B cell (primary cell): ENCODE data around the gene MOGAT1. TPM values are rescaled to one million over a fixed set of nuclear protein-coding genes. Genes with fewer than 3 reads are reported as not detected.

Source experiments
- ATAC-seq: fragments of 200-7000 bp; cut with Tn5 transposase; one replicate; pipeline ENCODE4 v1.10.0; 2021; ENCODE audit warnings: low read depth, mild to moderate bottlenecking, moderate number of reproducible peaks, moderate library complexity
- CTCF ChIA-PET: fragments of 350-600 bp; sonication (Branson Sonifier 250); formaldehyde crosslinking; loops from one replicate; lab custom pipeline; 2021; ENCODE audit warnings: antibody characterized with exemption, inconsistent platforms; lab: Charles Lee
- POLR2A ChIA-PET: fragments of 350-600 bp; sonication (Branson Sonifier 250); formaldehyde crosslinking; loops from one replicate; lab custom pipeline; 2021; ENCODE audit warnings: antibody characterized with exemption; lab: Charles Lee
- DNase-seq: peaks from one replicate; pipeline ENCODE4 v3.0.0; 2013
- H2AFZ ChIP-seq: 2 replicates; pipeline ENCODE4 v1.6.1; 2012; ENCODE audit warnings: mild to moderate bottlenecking, low read depth, low read length; ENCODE audit not compliant: insufficient read depth, poor library complexity, severe bottlenecking
- H3K27ac ChIP-seq, 2 donors: 1 replicate in 1 of 2; 2 replicates in 1 of 2; pipeline ENCODE4 v1.5.1; 2012 to 2013; ENCODE audit warnings: low read length in 2 of 2, mild to moderate bottlenecking in 2 of 2, moderate library complexity in 1 of 2
- H3K27me3 ChIP-seq, 4 experiments: fragments of 200-600 bp in 1 of 4; sonication (generic) in 1 of 4; replicated peaks in 1 of 4; 1 replicate in 2 of 4; 2 replicates in 2 of 4; pipeline versions ENCODE4 v1.6.1 to v1.7.0; 2013 to 2016; ENCODE audit warnings: low read length in 3 of 4, mild to moderate bottlenecking in 2 of 4, mixed read lengths in 1 of 4, moderate library complexity in 1 of 4; ENCODE audit not compliant: insufficient read depth in 4 of 4, control insufficient read depth in 3 of 4; ENCODE audit errors: control extremely low read depth in 1 of 4
- H3K36me3 ChIP-seq, 2 experiments: replicated peaks in 1 of 2; 1 replicate in 1 of 2; 2 replicates in 1 of 2; pipeline versions ENCODE4 v1.6.1 to v1.7.1; 2013; ENCODE audit warnings: low read length in 1 of 2; ENCODE audit not compliant: insufficient read depth in 2 of 2, control insufficient read depth in 1 of 2; ENCODE audit errors: control extremely low read depth in 1 of 2, extremely low read depth in 1 of 2
- H3K4me1 ChIP-seq, 2 donors: fragments of 200-600 bp in 1 of 2; sonication (generic) in 1 of 2; 1 replicate in 1 of 2; 2 replicates in 1 of 2; pipeline versions ENCODE4 v1.5.1 to v1.6.1; 2013 to 2017; ENCODE audit warnings: low read length in 2 of 2; ENCODE audit not compliant: control insufficient read depth in 2 of 2, insufficient read depth in 2 of 2
- H3K4me2 ChIP-seq: replicated peaks from 2 replicates; pipeline ENCODE3; 2012; ENCODE audit warnings: mild to moderate bottlenecking, low read depth, low read length; ENCODE audit not compliant: poor library complexity, severe bottlenecking
- H3K4me3 ChIP-seq, 5 experiments: fragments of 200-600 bp in 1 of 5; sonication (generic) in 1 of 5; 1 replicate in 3 of 5; 2 replicates in 2 of 5; pipeline versions ENCODE4 v1.5.1 to v1.7.0; 2011 to 2016; ENCODE audit warnings: low read length in 4 of 5, mild to moderate bottlenecking in 4 of 5, low read depth in 2 of 5, control low read depth in 1 of 5, moderate library complexity in 1 of 5; ENCODE audit not compliant: insufficient read depth in 1 of 5; ENCODE audit errors: control extremely low read depth in 1 of 5, extremely low read depth in 1 of 5
- H3K79me2 ChIP-seq: fragments of 200-600 bp; sonication (generic); one replicate; pipeline ENCODE4 v1.6.0; 2016; ENCODE audit warnings: low read length; ENCODE audit not compliant: control insufficient read depth, insufficient read depth
- H3K9ac ChIP-seq: fragments of 200-600 bp; sonication (generic); 2 replicates; pipeline ENCODE4 v1.6.1; 2017; ENCODE audit warnings: mild to moderate bottlenecking, low read length, moderate library complexity
- H3K9me3 ChIP-seq, 3 donors: one replicate each; pipeline versions ENCODE4 v1.6.1 to v1.7.1; 2013; ENCODE audit warnings: low read length in 2 of 3; ENCODE audit not compliant: control insufficient read depth in 2 of 3, insufficient read depth in 1 of 3; ENCODE audit errors: control extremely low read depth in 1 of 3
- H4K20me1 ChIP-seq: 2 replicates; pipeline ENCODE4 v1.6.0; 2012; ENCODE audit warnings: mild to moderate bottlenecking, low read length; ENCODE audit not compliant: insufficient read depth, control insufficient read depth, poor library complexity, severe bottlenecking
- H3K27ac Mint-ChIP-seq: one replicate; pipeline ENCODE4 v1.8.0; 2021; ENCODE audit warnings: mixed read lengths
- H3K27me3 Mint-ChIP-seq: one replicate; pipeline ENCODE4 v1.8.0; 2021; ENCODE audit warnings: mixed read lengths
- H3K4me1 Mint-ChIP-seq: one replicate; pipeline ENCODE4 v1.8.0; 2021; ENCODE audit warnings: mixed read lengths
- H3K4me3 Mint-ChIP-seq: one replicate; pipeline ENCODE4 v1.8.0; 2021; ENCODE audit warnings: mixed read lengths
- H3K9me3 Mint-ChIP-seq: one replicate; pipeline ENCODE4 v1.8.0; 2022; ENCODE audit warnings: mixed read lengths; ENCODE audit not compliant: insufficient read depth
- EZH2 ChIP-seq: IDR thresholded peaks from 2 replicates; pipeline ENCODE4 v1.6.1; 2012; ENCODE audit warnings: borderline replicate concordance, low read depth, mild to moderate bottlenecking, moderate library complexity, low read length; ENCODE audit not compliant: insufficient read depth, poor library complexity, severe bottlenecking
- WGBS: methylation state at CpG from one replicate; pipeline ENCODE4 v1.1.5; 2013; ENCODE audit warnings: missing lambda C conversion rate; ENCODE audit not compliant: insufficient coverage; 5-methylcytosine and 5-hydroxymethylcytosine counted together
- intact Hi-C: fragments of 100-400 bp; cut with micrococcal nuclease; formaldehyde crosslinking; loops from one replicate; pipeline ENCODE4 v1.10.0; 2022
- polyA plus RNA-seq: library from polyadenylated mRNA; depleted of rRNA; stranded (reverse); fragments of >200 nt; gene quantifications from 2 replicates; pipeline ENCODE4 v1.2.3, GENCODE V29; 2012
- total RNA-seq, 2 donors: library from RNA; stranded (reverse); fragments of 120-200 nt in 1 of 2; gene quantifications; 1 replicate in 1 of 2; 2 replicates in 1 of 2; pipeline versions ENCODE4 v1.2.3 to v1.2.4, GENCODE V29; 2013 to 2022
- TF ChIP-seq, protein P1 (sequence below): fragments of 200-600 bp; IDR thresholded peaks from one replicate; pipeline ENCODE4 v1.8.0; 2022; ENCODE audit warnings: antibody characterized with exemption, mild to moderate bottlenecking

MOGAT1 gene
- total and polyA plus RNA-seq, 2 donors (not counting 1 experiment from before 2014, with no cell fraction given), result not detected

DNA sequence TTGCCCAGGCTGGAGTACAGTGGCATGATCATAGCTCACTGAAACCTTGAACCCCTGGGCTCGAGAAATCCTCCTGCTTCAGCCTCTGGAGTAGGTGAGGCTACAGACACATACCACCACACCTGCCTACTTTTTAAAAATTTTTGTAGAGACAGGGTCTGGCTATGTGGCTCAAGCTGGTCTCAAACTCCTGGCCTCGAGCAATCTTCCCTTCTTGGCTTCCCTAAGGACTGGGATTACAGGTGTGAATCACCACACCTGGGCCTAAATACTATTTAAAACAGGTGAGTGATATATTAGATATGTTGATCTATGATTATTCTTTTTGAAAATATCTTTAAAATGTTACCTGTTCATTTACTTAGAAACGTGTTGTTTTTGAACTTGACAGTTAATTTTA, 57.2 kb downstream of the MOGAT1 start:
- no peak for DNase-seq
- Histone ChIP-seq H3K9me3 (no peaks in the 10 kb centered on the region), H4K20me1 (no peaks in the 10 kb centered on the region), H3K4me1 (peaks cover 0 to 4% of the 10 kb centered on the region in 2 donors), H3K79me2 (no peaks in the 10 kb centered on the region), H3K27me3 (no peaks in the 10 kb centered on the region), H2AFZ (no peak overlapping the region), H3K4me3 (no peak overlapping the region), H3K36me3 (no peaks in the 10 kb centered on the region), H3K4me2 (no peak overlapping the region), H3K9ac (no peak overlapping the region), H3K27ac (no peak overlapping the region)
- no peaks in the 10 kb centered on the region for H3K27me3 Mint-ChIP-seq
- 67% methylated on average over 1 of the region's 3 CpGs for WGBS
- intact Hi-C loops, result no loop called here
- ATAC-seq, result no peak
- CTCF ChIA-PET, result no interaction called here
- TF ChIP-seq, protein P1, sequence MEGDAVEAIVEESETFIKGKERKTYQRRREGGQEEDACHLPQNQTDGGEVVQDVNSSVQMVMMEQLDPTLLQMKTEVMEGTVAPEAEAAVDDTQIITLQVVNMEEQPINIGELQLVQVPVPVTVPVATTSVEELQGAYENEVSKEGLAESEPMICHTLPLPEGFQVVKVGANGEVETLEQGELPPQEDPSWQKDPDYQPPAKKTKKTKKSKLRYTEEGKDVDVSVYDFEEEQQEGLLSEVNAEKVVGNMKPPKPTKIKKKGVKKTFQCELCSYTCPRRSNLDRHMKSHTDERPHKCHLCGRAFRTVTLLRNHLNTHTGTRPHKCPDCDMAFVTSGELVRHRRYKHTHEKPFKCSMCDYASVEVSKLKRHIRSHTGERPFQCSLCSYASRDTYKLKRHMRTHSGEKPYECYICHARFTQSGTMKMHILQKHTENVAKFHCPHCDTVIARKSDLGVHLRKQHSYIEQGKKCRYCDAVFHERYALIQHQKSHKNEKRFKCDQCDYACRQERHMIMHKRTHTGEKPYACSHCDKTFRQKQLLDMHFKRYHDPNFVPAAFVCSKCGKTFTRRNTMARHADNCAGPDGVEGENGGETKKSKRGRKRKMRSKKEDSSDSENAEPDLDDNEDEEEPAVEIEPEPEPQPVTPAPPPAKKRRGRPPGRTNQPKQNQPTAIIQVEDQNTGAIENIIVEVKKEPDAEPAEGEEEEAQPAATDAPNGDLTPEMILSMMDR, result no peak
- TF ChIP-seq EZH2, result no peak
- H3K27ac Mint-ChIP-seq, result no peak overlapping the region
- H3K4me3 Mint-ChIP-seq, result no peak overlapping the region
- H3K4me1 Mint-ChIP-seq, result peaks cover 6% of the 10 kb centered on the region
- POLR2A ChIA-PET, result no interaction called here
- no peaks in the 10 kb centered on the region for H3K9me3 Mint-ChIP-seq

DNA sequence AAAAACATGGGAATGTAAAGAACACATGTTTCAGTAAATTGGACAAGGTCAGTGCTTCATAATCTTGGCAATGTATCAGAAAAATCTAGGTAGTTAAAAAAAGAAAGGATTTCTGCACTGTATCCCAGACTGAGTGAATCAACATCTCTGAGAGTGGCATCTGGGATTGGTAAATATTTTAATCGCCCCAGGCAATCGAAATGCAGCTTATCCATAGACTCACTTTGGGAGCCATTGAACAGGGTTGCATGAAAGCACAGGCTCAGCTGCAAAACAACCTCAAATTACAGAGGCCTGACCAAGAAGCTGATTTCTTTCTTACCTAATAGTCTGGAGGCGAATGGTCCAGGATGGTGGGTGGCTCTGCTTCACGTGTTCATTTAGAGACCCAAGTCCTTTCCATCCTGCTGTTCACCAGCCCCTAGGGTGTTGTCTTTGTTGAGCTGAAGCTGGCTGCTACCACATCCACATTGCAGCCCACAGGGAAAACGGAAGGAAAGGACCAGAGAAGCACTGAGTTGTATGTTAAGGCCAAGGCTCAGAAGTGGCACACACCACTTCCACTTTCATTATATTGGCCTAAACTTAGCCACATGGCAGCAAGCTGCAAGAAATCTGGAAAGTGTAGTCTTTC, 59.0 kb downstream of the MOGAT1 start:
- WGBS, result 100% methylated on average over 2 of the region's 5 CpGs
- TF ChIP-seq, protein P1, result no peak
- TF ChIP-seq EZH2, result no peak
- H3K4me2 ChIP-seq, result no peak overlapping the region
- no peaks in the 10 kb centered on the region for H3K36me3 ChIP-seq
- intact Hi-C loops, result no loop called here
- H3K4me3 ChIP-seq, result no peak overlapping the region
- Mint-ChIP-seq H3K9me3 (no peaks in the 10 kb centered on the region), H3K27ac (no peak overlapping the region), H3K27me3 (no peaks in the 10 kb centered on the region), H3K4me3 (peak overlapping the region; percentile 44), H3K4me1 (peaks cover 6% of the 10 kb centered on the region)
- no peaks in the 10 kb centered on the region for H4K20me1 ChIP-seq
- H2AFZ ChIP-seq, result peak overlapping the region; percentile 35
- H3K27me3 ChIP-seq, result no peaks in the 10 kb centered on the region
- H3K9me3 ChIP-seq, result no peaks in the 10 kb centered on the region
- POLR2A ChIA-PET, result no interaction called here
- no peaks in the 10 kb centered on the region for H3K79me2 ChIP-seq
- H3K4me1 ChIP-seq, result peaks cover 0 to 4% of the 10 kb centered on the region in 2 donors
- H3K27ac ChIP-seq, result no peak overlapping the region
- CTCF ChIA-PET, result interaction anchor here (0.6 kb wide), 1 partner anchor 24 kb away, joined by 4 read pairs; no protein-coding TSS in a partner anchor
- DNase-seq (no peak), ATAC-seq (no peak)
- H3K9ac ChIP-seq, result no peak overlapping the region
